CD4-positive, alpha-beta T cell treated with Interleukin-2 at 100 ng/mL for 4 hours (primary cell): ENCODE data around the gene SYT15B.
A peak's percentile ranks its signal among the peaks of the same experiment; 100 is the strongest.
"Not testable (repeated sequence)": the region's sequence is repeated elsewhere in the genome, so short reads cannot be mapped to it uniquely, and the experiment has no call there.

Experiments
- DNase-seq: peaks from one replicate; pipeline ENCODE4 v3.0.0-alpha.2; 2020; ENCODE audit warnings: low spot score

The SYT15B gene

DNA sequence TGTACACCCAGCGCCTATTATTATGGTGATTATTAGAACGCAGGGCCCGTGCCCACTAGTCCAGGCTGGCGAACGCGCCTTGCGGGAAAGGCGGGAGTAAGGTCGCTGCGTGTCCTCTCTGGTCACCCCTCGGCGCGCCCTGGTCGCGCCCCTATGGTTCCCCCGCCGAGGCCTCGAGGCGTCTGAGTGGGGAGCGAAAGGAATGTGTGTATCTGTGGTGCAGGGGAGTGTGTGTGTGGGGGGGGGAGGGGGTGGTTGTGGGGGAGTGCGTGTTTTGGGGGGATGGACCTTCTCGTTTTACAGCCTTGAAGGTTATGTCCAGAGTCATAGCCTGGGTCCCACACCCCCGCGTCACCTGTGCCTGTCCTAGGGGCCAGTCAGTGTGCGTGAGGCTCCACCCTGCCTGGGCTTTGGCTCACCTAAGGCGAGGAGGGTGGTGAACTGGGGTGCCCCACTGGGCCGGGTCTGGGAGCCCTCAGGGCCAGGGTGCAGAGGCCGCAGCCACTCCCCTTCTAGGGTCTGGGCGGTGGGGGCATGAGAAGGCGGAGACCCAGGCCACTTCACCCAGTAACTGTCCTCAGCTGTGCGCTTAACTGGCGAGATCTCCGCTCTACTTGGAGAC, at the start of gene SYT15B:
SYT15B (minus strand) TSS at position 39 of the 622 bp plus-strand sequence. CDS start 952 bp downstream, outside the sequence.
- not testable (repeated sequence) for DNase-seq

GRCh38 chr10:47779590-47779989, 16.2 kb upstream of the SYT15B start:
- not testable (repeated sequence) for DNase-seq

DNA sequence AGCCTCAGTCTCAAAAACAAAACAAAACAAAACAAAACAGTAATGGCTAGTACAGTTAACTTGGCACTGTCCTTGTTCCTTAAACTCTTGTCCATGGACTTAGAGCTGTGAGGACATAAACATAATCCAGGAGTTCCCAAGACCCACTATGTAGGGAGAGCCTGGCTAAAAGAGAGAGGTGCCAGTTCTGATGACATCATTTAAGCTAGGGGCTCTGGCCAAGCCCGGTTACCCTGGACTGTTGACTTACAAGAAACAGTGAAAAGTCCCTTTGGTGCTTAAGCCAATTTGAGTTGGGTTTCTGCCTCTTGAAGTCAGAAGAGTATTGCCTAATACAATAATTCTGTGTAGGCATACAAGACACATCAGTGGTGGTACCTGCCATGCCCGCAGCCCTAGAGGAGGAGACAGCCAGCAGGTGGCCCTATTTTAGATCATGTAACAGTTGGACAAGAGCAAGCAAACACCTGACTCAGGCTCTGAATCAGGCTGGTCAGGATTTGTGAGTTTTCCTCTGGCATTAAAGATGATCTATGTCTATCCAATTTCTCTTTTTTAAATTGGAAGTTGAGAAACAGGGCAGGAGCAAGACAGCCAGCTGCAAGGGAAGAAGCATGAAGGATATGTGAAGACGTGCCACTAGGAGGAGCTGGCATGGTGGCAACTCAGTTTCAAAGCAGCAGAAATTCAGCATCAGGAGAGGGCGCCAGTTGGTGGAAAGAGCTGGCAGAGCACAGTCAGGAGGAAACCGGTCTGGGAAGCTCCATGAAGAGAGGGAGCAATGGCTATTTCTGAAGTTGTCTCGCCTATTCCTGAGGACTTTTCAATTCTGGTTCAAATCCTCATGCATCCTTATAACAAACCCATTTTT, 12.2 kb upstream of the SYT15B start:
- not testable (repeated sequence) for DNase-seq

DNA sequence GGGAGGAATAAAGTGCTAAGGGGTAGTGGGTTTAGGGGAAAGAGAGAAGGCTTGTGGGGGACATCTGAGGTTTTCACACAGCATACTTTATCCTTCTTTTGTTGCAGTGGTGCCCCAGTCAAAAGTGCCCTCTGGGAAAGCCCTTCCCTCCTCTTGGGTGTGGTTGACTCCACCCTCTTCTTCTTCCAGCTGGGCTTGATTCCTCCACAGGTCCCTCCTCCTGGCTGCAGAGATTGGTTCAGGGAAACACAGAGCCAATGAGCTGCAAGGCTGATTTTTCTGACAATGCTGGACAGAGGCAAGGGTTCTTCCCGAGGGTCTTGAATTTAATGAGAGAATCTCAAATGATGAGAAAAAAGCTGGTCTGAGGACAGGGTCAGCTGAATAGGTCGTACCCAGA, 7.4 kb upstream of the SYT15B start:
- not testable (repeated sequence) for DNase-seq

DNA sequence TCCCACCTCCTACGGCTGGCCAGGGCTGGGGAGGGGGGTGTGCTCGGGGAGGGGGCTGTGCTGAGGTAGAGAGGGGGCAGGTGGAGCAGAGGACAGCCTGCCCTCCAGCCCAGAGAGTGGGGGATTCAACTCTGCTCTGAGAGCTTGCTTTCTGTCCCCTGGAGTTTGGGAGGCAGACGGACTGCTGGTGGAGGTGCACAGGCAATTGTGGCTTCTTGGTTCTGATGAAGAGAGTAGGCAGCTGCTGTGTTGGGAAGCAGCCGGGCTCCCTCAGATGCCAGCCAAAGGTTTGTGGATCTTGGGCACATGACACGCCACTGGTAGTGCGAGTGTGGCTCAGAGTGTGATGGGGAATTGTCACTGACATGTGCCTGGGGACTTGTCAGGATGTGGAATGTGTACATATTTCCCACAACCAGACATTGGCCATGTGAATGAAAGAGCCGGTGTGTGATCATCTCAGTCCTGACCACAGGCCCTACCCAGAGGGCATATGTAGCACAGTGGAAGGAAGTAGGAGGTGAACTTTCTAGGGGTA, 5.3 kb upstream of the SYT15B start:
- not testable (repeated sequence) for DNase-seq

GRCh38 chr10:47768085-47768484, 4.7 kb upstream of the SYT15B start:
- DNase-seq, result not testable (repeated sequence)

- DNase-seq, result not testable (repeated sequence)
These were observed 3.8 kb upstream of the SYT15B start for GRCh38 chr10:47767236-47767635.

GRCh38 chr10:47765232-47765631, 1.8 kb upstream of the SYT15B start:
- not testable (repeated sequence) for DNase-seq

GRCh38 chr10:47762674-47763553, 478 bp downstream of the SYT15B start:
- not testable (repeated sequence) for DNase-seq

DNA sequence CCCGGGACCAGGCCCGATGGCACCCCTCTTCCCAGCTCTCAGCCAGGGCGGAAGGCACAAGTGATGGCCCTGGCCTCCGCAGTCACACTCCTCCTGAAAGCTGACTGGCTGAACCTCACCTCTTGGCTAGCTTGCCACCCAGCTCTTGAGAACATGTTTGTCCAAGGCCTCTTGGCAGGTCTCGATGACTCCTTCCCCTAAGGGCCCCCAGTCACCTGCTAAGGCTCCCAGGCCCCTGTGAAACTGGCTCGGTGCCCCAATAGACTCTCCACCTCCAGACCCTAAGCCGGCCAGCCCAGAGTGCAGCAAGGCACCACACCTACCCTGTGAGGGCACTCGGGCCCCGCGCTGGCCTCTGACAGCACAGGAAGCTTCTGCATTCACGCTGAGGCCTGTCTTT, 4.5 kb downstream of the SYT15B start:
- not testable (repeated sequence) for DNase-seq

DNA sequence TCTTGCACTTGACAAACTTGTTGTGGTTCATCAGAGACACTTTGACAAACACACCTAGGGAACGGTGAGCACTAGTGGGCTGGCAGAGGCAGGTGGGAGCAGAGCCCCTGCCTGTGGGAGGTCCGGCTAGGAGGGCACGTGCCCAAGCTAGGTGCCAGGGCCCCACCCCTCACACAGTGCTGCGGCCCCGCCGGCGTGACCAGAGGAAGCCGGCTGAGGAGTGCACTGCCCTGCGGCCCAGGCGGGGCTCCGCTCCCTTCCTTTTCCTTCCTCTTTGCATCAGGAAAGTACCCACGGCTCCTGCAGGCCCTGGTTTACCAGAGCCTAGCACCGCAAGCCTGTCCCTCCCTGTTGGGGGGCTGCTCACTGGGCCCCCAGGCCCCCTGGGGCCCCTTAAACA, 7.2 kb downstream of the SYT15B start:
- not testable (repeated sequence) for DNase-seq

- not testable (repeated sequence) for DNase-seq
These were observed 9.5 kb downstream of the SYT15B start for GRCh38 chr10:47753871-47754270.

- not testable (repeated sequence) for DNase-seq
These were observed 10.2 kb downstream of the SYT15B start for GRCh38 chr10:47753176-47753575.

- DNase-seq, result not testable (repeated sequence)
These were observed 11.6 kb downstream of the SYT15B start for GRCh38 chr10:47751821-47752220.

GRCh38 chr10:47750360-47750759, 13.0 kb downstream of the SYT15B start:
- DNase-seq, result not testable (repeated sequence)

DNA sequence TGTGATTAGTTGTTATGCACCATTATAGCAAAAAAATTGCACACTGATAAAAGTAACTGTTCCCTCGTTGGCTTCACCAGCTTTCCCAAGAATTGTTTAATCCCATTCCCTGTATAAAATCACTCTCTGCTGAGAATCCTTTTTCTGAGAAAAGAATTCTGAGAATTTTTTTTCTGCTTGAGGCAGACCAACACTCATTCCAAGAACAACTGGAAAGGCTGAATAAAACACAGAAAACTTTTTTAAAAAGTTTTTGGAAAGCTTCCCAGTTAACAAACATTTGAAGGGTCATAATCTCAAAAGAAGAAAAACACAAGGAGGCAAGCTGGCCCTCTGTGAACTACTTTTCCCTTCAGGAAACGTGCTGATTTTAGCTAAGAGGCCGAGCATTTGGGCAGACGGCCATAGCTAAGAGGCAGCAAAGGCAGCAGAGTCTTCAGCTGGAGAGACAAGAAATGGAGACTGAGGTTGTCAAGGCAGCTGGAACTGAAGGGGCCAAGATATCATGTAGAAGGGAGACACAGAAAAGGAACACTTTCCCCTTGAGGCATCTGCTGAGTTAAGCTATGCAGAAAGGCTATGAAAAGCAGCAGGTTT, 16.5 kb downstream of the SYT15B start:
- not testable (repeated sequence) for DNase-seq

GRCh38 chr10:47744881-47745280, 18.5 kb downstream of the SYT15B start:
- not testable (repeated sequence) for DNase-seq

DNA sequence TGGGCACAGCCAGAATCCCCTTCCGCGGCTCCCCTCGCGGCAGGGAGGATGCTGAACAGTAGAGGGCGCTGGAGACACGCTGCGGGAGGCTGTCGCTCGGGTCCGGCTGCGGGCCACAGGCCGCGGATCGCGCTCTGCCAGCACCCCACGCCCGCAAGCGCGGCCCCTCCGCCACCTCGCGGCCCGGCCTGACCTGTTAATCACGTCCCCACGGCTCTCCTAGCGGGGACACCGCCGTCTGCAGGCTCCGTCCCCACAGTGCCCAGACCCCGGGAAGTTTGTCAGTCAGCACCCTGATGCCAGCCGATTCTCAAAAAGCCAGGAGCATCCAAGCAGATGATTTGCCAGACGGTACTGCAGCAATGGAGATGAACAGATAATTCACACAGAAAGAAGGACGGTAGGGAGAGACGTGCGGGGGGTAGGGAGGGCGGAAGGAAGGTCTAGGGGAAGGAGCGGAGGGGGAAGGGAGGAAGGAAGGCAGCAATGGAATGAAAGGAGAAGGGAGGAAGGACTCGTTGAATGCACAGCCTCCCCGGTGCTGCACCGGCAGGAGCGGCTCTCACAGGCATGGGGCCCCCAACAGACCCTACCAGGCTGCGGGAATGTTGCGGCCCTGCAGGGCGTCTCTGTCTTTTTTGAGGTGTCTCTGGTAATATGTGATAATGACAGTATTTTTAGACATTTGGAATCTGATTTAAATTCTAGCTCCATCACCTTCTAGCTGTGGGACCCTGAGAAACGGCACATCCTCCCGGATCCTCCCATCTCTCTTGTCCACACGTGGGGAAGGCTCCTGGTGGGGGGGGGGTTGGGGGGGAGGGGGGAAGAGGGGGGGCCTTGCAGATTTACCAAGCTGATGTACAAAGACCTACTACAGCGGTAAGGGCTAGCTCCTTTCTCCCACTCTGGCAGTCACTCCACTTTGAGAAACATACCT, 19.5 kb downstream of the SYT15B start:
- DNase-seq, result peak; percentile 4

DNA sequence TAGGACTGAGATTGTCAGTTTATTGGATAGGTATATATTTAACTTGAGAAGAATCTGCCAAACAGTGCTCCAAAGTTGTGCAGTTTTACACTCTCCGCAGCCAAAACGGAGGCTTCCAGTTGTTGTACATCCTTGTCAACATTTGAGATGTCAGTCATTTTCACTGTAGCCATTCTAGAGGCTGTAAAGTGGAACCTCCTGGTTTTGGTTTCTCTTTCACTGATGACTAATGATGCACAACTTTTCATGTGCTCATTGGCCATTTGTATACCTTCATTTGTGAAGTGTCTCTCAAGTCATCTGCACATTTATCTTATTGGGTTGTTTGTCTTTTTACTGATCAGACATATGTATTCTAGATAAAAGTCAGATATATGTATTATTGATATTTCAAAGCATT, 22.5 kb downstream of the SYT15B start:
- DNase-seq, result not testable (repeated sequence)

- DNase-seq, result not testable (repeated sequence)
These were observed 32.5 kb downstream of the SYT15B start for GRCh38 chr10:47730911-47731310.
